HG02571 (cell line): ENCODE results near the gene C16orf87.

Source experiments
- ATAC-seq: cut with Tn5 transposase; IDR thresholded peaks from one replicate; pipeline ENCODE4 v1.9.1; 2021; ENCODE audit warnings: mild to moderate bottlenecking, moderate library complexity; ENCODE audit not compliant: unreplicated experiment

The C16orf87 gene

GRCh38 chr16:46759309-46759708 is 71.7 kb downstream of the C16orf87 start:
- ATAC-seq = no peak

- no peak for ATAC-seq
These were observed 73.5 kb downstream of the C16orf87 start for GRCh38 chr16:46757339-46758050.

GRCh38 chr16:46756772-46757171 is 74.2 kb downstream of the C16orf87 start:
- no peak for ATAC-seq

- no peak for ATAC-seq
These were observed 78.0 kb downstream of the C16orf87 start for GRCh38 chr16:46753015-46753414.

- ATAC-seq = no peak
These were observed 79.6 kb downstream of the C16orf87 start for GRCh38 chr16:46751381-46751780.

GRCh38 chr16:46748775-46749705 is 81.9 kb downstream of the C16orf87 start:
- ATAC-seq = peak; percentile 70

- ATAC-seq = no peak
These were observed 83.0 kb downstream of the C16orf87 start, which contains the start of gene MYLK3 for GRCh38 chr16:46747777-46748651. Gene MYLK3, minus strand, starts transcription at chr16:46748344. Its CDS starts 151 bp downstream, at chr16:46748193.

- ATAC-seq = no peak
These were observed 83.9 kb downstream of the C16orf87 start for GRCh38 chr16:46746821-46747776.
